Activated naive CD4-positive, alpha-beta T cell treated with anti-CD3 and anti-CD28 coated beads, Interleukin-2, amount 50 U/mL, for 24 hours (primary cell): ENCODE measurements around the gene PPT1.
"Not testable (repeated sequence)": the region's sequence is repeated elsewhere in the genome, so short reads cannot be mapped to it uniquely, and the experiment has no call there.

Experiments used
- H3K27ac Mint-ChIP-seq: one replicate; pipeline ENCODE4 v1.8.0; 2021; ENCODE audit warnings: mild to moderate bottlenecking, mixed read lengths
- H3K27me3 Mint-ChIP-seq: one replicate; pipeline ENCODE4 v1.8.0; 2021; ENCODE audit warnings: mixed read lengths
- H3K36me3 Mint-ChIP-seq: one replicate; pipeline ENCODE4 v1.8.0; 2021; ENCODE audit warnings: mixed read lengths
- H3K4me1 Mint-ChIP-seq: one replicate; pipeline ENCODE4 v1.8.0; 2021; ENCODE audit warnings: mixed read lengths
- H3K4me3 Mint-ChIP-seq: one replicate; pipeline ENCODE4 v1.8.0; 2021; ENCODE audit warnings: mild to moderate bottlenecking, mixed read lengths
- H3K9me3 Mint-ChIP-seq: one replicate; pipeline ENCODE4 v1.8.0; 2021; ENCODE audit warnings: mixed read lengths

Gene PPT1

DNA sequence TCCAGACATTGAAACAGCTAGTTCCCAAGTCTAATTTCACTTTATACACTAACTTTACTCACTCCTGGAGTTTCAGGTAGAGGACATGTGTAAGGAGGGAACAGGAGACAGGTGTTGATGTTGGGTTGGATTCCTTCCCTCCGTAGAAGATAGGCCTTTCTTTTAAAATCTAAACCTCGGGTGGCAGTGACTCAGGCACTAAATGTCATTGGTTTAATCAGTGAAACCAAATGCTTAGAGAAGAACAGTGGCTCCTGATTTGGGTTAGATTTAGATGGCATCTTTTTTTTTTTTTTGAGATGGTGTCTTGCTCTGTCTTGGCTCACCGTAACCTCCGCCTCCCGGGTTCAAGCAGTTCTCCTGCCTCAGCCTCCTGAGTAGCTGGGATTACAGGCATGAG, 49.3 kb downstream of the PPT1 start:
- H3K4me1 Mint-ChIP-seq: peaks cover 86% of the 10 kb centered on the region
- peaks cover 20% of the 10 kb centered on the region for H3K36me3 Mint-ChIP-seq
- H3K27me3 Mint-ChIP-seq: no peaks in the 10 kb centered on the region
- peak overlapping the region; percentile 72 for H3K4me3 Mint-ChIP-seq
- H3K27ac Mint-ChIP-seq: peak overlapping the region; percentile 87
- H3K9me3 Mint-ChIP-seq: no peaks in the 10 kb centered on the region

DNA sequence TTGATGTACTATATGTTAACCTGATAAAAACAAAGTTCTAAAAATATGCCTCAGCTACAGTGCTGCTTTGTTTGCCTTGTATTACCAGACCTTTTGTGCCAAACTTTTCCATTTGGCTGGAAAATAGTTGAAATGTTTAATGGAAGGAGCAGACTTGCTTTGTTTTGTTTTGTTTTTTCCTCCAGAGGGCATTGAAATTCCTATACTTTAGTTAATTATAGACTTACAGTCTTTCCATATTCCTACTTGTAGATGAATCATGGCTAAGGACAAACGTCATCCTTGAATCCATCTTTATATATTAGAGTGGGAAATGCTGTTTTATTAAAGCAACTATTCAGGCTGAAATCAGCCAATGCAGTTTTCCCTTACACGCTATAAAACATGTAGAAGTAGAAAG, 49.8 kb downstream of the PPT1 start:
- Mint-ChIP-seq H3K27ac (peak overlapping the region; percentile 87), H3K27me3 (no peaks in the 10 kb centered on the region), H3K9me3 (no peaks in the 10 kb centered on the region), H3K4me3 (peak overlapping the region; percentile 72), H3K4me1 (peaks cover 86% of the 10 kb centered on the region), H3K36me3 (peaks cover 25% of the 10 kb centered on the region)

DNA sequence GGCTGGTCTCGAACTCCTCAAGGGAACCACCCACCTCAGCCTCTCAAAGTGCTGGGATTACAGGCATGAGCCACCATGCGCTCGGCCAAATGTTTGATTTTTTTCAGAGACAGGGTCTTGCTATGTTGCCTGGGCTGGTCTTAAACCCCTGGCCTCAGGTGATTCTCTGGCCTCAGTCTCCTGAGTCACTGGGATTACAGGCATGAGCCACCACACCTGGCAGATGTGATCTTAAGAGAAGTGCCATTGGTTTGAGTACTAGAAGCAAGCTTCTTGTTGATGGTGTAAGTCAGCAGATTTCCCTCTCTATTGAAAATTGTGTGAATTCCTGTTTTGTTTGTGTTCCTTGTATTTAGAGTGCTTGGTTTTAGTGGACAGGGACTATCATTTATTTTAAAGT, 51.3 kb downstream of the PPT1 start:
- peak overlapping the region; percentile 84 for H3K27ac Mint-ChIP-seq
- peaks cover 84% of the 10 kb centered on the region for H3K4me1 Mint-ChIP-seq
- H3K4me3 Mint-ChIP-seq: peak overlapping the region; percentile 67
- peaks cover 26% of the 10 kb centered on the region for H3K36me3 Mint-ChIP-seq
- no peaks in the 10 kb centered on the region for H3K27me3 Mint-ChIP-seq
- no peaks in the 10 kb centered on the region for H3K9me3 Mint-ChIP-seq

DNA sequence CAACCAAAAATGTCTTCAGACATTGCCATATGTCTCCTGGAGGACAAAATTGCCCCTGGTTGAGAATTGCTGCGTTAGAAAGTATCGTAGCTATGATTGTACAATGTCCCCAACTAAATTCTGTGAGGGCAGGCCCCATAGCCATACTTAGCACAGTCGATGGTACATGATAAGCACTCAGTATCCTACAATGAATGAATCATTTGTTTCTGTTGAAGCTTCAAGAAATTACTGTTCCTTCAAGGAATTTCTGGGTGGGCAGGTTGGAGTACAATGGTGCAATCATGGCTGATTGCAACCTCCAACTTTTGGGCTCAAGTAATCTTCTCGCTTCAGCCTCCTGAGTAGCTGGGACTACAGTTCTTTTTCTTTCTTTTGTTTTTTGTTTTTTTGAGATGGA, 51.9 kb downstream of the PPT1 start:
- H3K27ac Mint-ChIP-seq: peak overlapping the region; percentile 73
- peak overlapping the region; percentile 67 for H3K4me3 Mint-ChIP-seq
- H3K9me3 Mint-ChIP-seq: no peaks in the 10 kb centered on the region
- H3K4me1 Mint-ChIP-seq: peaks cover 83% of the 10 kb centered on the region
- no peaks in the 10 kb centered on the region for H3K27me3 Mint-ChIP-seq
- peaks cover 24% of the 10 kb centered on the region for H3K36me3 Mint-ChIP-seq

DNA sequence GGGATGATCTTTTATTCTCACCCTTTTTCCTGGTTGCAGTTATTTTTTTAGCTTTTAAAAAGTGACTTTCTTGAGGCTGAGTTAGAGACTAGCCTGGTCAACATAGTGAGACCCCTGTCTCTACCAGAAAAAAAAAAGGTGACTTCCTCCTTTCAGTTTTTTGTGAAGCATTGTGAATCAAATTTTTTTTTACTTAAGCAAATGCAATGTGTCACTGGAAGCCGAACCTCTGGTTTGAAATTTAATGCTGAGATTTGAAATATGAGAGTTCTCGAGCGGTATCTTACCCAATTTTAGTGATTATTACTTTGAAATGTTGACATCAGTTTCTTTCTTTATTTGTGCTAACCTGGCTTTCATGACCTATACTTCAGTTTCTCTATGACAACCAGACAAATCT, 52.9 kb downstream of the PPT1 start:
- H3K4me3 Mint-ChIP-seq: peak overlapping the region; percentile 97
- H3K36me3 Mint-ChIP-seq: peaks cover 21% of the 10 kb centered on the region
- peak overlapping the region; percentile 86 for H3K27ac Mint-ChIP-seq
- no peaks in the 10 kb centered on the region for H3K9me3 Mint-ChIP-seq
- H3K27me3 Mint-ChIP-seq: no peaks in the 10 kb centered on the region
- H3K4me1 Mint-ChIP-seq: peaks cover 79% of the 10 kb centered on the region

DNA sequence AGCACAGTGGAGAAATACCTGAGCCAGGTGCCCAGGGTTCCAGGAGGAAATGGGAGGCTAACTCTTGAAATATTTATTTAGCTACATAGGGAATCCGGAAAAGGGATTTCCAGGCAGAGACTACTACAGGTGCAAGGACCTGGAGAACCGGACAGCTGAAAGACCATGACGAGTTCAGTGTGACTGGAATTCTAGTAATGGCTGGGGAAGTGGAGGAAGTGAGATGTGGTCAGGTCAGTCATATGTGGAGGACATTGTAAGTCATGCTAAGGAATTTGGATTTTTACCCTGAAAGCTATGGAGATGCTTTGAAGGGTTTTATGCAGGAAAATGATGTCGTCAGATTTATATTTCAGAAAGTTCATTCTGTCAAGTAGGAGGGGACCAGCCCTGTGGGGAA, 54.7 kb downstream of the PPT1 start:
- Mint-ChIP-seq H3K9me3 (no peaks in the 10 kb centered on the region), H3K4me1 (peaks cover 77% of the 10 kb centered on the region), H3K36me3 (peaks cover 15% of the 10 kb centered on the region), H3K4me3 (peak overlapping the region; percentile 97), H3K27me3 (no peaks in the 10 kb centered on the region), H3K27ac (peak overlapping the region; percentile 98)

DNA sequence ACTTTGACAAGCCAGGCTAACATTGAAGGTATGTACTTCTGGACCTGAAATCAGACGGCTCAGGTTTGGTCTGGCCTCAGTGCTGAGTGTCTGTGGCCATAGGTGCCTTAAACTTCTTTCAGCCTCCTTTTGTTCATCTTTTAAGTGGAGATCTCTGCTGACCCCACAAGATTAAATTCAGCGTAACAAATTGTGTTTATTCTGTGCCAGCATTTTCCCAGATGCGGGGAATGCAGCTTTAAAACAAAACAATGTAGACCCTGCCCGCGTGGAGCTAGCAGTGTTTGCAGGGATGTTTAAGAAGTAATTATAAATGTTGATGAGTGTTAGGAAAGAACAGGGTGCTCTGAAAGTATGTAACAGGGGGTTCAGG, 55.6 kb downstream of the PPT1 start:
- no peaks in the 10 kb centered on the region for H3K9me3 Mint-ChIP-seq
- peak overlapping the region; percentile 98 for H3K27ac Mint-ChIP-seq
- peak overlapping the region; percentile 97 for H3K4me3 Mint-ChIP-seq
- H3K27me3 Mint-ChIP-seq: no peaks in the 10 kb centered on the region
- H3K36me3 Mint-ChIP-seq: peaks cover 14% of the 10 kb centered on the region
- peaks cover 81% of the 10 kb centered on the region for H3K4me1 Mint-ChIP-seq

DNA sequence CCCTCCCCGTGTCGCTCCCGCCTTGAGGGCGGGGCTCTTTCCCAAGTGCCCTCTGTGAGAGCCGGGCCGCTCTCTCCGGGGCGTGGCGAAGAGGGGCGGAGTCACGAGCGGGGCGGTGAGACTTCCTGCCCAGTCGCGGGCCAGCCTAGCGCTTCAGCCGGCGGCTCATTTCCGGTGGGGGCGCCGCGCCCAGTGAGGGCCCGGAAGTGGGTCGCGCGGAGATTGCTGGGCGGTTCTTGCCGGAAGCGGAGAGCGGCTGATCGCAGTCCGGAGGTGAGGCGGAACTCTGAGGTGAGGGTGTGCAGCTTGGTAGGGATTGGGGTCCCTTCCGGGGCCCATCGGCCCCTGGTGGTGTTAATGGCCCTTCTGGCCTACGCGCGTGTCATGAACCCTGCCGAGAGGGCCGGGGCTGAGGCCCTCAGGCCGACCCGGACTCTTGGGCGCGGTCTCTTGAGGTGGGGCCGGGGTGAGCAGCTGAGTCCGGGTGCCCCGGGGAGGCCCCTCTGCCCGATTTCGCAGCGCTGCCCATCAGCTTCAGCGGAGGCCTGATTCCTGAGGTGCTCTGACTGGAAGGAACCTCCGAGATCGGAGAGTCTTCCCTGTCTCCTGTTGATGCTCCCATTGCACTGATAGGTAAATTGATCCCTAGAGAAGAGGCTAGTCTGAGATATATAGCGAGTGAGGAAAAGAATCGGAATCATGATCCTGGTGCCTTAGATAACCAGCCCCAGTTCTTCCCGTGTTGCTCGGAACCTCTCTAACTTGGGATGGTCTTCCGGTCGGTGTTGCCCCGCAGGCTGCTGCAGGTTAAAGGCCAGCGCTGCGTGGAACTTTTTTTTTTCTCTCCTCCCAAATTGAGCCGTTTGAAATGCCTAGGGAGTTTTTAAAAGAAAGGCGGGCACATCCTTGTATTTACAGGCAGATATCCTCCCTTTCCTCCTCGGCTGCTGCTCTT, 56.3 kb downstream of the PPT1 start, which contains the start of gene CAP1:
Gene CAP1, plus strand, starts transcription at position 219 of the 955 bp plus-strand sequence. CDS start 18,618 bp downstream, outside the sequence.
- Mint-ChIP-seq H3K27ac (peak within 1 kb of the TSS; percentile 98), H3K9me3 (no peaks in the 10 kb centered on the region), H3K36me3 (peaks cover 11% of the 10 kb centered on the region), H3K4me1 (peaks cover 79% of the 10 kb centered on the region), H3K27me3 (no peaks in the 10 kb centered on the region), H3K4me3 (peak within 1 kb of the TSS; percentile 97)

DNA sequence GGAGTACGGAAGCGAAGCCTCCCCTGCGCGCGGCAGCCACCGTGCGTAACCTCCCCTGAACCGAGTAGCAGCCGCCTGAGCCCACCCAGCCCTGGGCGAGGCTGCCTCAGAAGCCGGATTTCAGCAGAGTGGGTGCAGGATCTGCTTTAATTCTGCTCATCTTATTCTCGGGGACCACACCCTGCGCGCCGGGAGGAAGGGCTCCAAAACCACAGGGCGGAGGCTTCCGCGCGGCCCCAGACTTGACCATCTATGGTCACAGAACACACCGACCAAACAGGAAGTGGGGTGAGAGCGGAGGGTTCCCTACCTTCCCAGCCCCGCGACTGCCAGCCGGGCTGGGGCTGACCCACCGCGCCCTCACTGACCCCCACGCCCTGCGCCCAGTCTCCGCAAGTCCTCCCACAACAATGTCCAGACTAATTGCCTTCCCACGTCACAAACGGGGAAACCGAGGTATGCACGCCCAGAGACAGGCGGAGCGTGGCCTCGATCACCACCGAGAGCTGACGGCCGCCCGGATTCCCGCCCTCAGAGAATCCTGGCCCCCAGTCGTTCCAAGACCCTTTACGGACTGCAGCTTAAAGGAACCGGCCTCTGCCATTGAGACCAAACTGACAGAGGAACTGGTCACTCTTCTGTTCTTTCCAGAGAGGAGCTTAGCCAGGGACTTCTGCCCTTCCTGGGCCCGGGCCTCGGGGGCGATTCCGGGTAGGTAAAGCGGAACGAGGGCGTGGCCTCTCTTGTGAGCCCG, 57.1 kb downstream of the PPT1 start:
- Mint-ChIP-seq H3K9me3 (no peaks in the 10 kb centered on the region), H3K27ac (peak overlapping the region; percentile 98), H3K27me3 (no peaks in the 10 kb centered on the region), H3K4me1 (peaks cover 73% of the 10 kb centered on the region), H3K36me3 (peaks cover 10% of the 10 kb centered on the region), H3K4me3 (peak overlapping the region; percentile 97)

DNA sequence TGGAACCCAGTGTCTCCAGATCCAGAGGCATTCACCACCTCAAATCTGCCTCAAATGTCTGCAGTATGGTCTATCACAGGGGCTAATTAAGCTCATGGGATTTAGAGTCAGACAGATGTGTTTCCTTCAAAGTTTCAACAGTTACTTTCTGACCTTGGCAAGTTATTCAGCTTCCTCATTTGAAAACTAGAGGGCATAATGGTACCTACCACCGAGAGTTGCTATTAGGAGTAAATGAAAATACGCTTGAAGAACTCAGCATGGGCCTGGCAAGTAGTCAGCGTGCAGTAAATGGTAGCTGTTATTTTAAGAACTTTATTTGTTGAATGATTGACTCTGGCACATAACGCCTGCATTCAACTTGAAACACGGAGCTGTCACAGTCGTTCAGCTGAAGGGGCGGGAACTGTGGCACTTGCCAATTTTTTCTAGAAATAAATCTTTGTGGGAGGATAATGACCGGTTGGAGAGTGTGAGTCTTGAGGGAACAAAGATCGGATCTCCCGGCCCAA, 57.8 kb downstream of the PPT1 start:
- H3K27me3 Mint-ChIP-seq: no peaks in the 10 kb centered on the region
- no peaks in the 10 kb centered on the region for H3K9me3 Mint-ChIP-seq
- peak overlapping the region; percentile 98 for H3K27ac Mint-ChIP-seq
- H3K36me3 Mint-ChIP-seq: peaks cover 10% of the 10 kb centered on the region
- H3K4me3 Mint-ChIP-seq: peak overlapping the region; percentile 97
- peaks cover 75% of the 10 kb centered on the region for H3K4me1 Mint-ChIP-seq

DNA sequence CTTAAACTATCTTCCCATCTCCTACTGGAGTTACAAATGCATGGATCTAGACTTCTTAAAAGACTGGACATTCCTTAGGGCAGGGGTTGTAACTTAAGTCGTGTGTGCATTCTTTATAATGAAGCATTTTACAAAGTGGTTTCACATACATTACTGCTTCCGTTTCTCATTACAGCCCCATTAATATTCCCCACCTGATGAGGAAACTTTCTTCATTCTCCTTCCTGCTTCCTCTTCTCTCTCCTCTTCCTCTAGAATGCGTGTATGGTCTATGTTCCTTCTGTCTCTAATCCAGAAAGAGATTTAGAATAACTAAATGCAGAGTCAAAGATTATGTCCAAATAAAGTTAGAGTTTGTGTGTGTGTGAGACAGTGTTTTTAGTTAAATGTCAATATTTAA, 58.4 kb downstream of the PPT1 start:
- Mint-ChIP-seq H3K9me3 (no peaks in the 10 kb centered on the region), H3K4me1 (peaks cover 75% of the 10 kb centered on the region), H3K36me3 (peaks cover 10% of the 10 kb centered on the region), H3K4me3 (peak overlapping the region; percentile 58), H3K27ac (peak overlapping the region; percentile 95), H3K27me3 (no peaks in the 10 kb centered on the region)

DNA sequence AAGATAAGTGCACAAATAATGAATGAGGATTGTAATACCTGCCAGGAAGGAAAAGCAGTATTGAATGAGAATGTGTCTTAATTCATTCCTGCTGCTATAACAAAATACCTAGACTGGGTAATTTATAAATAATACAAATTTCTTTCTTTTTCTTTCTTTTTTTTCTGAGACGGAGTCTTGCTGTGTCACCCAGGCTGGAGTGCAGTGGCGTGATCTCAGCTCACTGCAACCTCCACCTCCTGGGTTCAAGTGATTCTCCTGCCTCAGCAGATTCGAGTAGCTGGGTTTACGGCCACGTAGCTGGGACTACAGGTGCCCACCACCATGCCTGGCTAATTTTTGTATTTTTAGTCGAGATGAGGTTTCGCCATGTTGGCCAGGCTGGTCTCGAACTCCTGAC, 59.8 kb downstream of the PPT1 start:
- H3K4me1 Mint-ChIP-seq: peaks cover 73% of the 10 kb centered on the region

DNA sequence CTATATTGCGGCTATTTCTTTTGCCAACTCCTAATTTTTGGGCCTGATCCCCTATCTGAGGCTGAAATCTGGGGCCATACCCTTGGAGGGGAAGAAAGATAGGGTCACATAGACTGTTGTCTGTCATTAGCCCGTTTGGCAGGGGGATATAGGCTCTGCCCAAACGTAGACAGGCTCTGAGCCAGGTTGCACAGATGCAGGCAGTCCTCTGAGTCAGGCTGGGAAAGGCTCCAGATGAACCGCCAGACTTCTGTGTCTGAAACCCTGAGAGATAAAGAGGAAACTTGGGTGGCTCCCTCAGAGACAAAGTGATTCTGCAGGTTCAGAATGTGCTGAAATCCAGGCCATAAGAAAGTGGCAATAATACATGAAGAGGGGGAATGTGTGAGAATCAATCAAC, 60.5 kb downstream of the PPT1 start:
- Mint-ChIP-seq H3K4me3 (no peak overlapping the region), H3K9me3 (no peaks in the 10 kb centered on the region), H3K36me3 (no peaks in the 10 kb centered on the region), H3K27ac (peak overlapping the region; percentile 84), H3K27me3 (no peaks in the 10 kb centered on the region), H3K4me1 (peaks cover 69% of the 10 kb centered on the region)

More for the DNA sequence above, 59.8 kb downstream of the PPT1 start:
- peak overlapping the region; percentile 84 for H3K27ac Mint-ChIP-seq
- not testable (repeated sequence) for H3K4me3 Mint-ChIP-seq, H3K36me3 Mint-ChIP-seq, H3K9me3 Mint-ChIP-seq, H3K27me3 Mint-ChIP-seq

DNA sequence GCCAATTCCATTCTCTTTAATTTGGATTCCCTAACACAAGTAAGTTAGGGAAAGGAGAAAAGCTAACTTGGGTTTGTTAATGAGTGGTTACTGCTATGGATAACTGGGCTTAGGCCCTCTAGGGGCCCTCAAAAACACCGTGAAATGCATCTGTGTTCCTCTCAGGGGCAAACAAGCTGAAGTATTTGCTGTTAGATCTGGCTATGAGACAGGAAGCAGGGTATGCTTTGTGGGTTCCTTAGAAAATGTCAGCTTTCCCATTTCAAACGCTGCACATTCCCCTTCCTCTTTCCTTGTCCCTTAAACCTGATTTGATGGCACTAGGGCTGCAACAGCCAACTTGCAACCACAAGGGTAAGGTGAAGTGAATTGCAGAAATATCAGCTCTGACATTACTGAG, 62.2 kb downstream of the PPT1 start:
- Mint-ChIP-seq H3K27ac (peak overlapping the region; percentile 94), H3K36me3 (no peaks in the 10 kb centered on the region), H3K4me1 (peaks cover 72% of the 10 kb centered on the region), H3K27me3 (no peaks in the 10 kb centered on the region), H3K9me3 (no peaks in the 10 kb centered on the region), H3K4me3 (peak overlapping the region; percentile 63)

DNA sequence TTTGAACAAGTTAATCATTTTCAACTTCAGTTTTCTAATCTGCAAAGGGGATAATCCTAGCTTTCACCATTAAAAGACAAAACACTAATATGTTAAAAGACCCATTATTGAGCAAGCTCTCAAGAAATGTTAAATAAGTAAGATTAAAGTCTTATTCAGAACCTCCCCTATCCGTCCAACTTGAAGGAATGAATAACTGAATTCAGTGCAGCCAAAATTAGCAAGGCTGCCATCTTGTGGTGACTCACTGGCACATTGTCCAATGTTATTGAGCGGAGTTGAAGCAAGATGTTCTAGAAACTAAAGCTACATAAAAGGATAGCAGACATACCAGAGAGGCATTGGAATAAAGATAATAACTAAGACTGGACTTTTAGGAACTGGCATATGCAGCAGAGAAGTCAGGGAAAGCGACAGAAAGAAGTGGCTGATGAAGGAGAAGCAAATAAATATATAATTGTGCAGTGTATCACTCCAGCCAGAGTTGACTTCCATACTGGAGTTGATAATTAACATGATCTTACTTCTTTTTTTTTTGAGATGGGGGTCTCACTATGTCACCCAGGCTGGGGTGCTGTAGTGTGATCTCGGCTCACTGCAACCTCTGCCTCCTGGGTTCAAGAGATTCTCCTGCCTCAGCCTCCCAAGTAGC, 64.7 kb downstream of the PPT1 start:
- Mint-ChIP-seq H3K27me3 (no peaks in the 10 kb centered on the region), H3K9me3 (no peaks in the 10 kb centered on the region), H3K36me3 (no peaks in the 10 kb centered on the region), H3K27ac (peak overlapping the region; percentile 49), H3K4me1 (peaks cover 55% of the 10 kb centered on the region), H3K4me3 (no peak overlapping the region)
